ENCODE measurements around the gene SUGCT.

SUGCT gene

GRCh38 chr7:40845943-40846342 is 711.1 kb downstream of the SUGCT start:
- no peak for DNase-seq

DNA sequence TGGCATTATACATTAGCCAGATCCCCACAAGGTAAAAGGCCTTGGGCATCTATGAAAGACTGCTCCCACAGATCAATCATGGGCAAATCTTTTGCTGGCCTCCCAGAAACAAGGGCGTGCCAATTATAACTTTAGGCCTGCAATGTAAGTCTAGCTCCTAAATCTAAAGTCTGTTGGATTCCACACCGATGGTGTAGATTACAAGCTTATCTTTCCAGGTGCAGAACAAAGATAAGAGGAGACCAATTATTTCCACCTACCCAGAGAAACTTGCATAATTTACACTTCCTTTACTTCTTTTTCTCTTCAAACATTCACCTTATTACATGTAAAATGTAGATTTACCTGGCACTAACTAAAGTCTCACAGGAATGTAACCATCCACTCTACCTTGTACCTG is 713.1 kb downstream of the SUGCT start:
- no peak for DNase-seq

- DNase-seq = no peak
These were observed 713.9 kb downstream of the SUGCT start for GRCh38 chr7:40848541-40849221.

- DNase-seq = no peak
These were observed 715.2 kb downstream of the SUGCT start for GRCh38 chr7:40850017-40850416.

DNA sequence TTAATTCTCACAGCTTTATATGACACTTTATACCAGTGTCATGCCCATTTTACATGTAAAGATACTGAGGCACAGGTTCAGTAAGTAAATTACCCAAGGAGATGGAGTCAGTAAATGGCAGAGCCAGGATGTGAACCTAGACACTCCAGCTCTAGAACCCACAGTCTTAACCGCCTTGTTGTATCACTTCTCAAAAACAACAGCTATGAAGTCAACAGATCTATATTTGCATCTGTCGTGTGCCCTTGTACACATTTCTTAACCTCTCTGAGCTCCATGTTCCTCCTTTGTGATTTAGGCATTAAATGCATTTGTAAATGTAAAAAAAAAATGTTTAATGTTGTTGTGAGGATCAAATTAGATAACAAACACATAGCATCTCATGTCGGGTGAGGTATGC is 716.2 kb downstream of the SUGCT start:
- no peak for DNase-seq

DNA sequence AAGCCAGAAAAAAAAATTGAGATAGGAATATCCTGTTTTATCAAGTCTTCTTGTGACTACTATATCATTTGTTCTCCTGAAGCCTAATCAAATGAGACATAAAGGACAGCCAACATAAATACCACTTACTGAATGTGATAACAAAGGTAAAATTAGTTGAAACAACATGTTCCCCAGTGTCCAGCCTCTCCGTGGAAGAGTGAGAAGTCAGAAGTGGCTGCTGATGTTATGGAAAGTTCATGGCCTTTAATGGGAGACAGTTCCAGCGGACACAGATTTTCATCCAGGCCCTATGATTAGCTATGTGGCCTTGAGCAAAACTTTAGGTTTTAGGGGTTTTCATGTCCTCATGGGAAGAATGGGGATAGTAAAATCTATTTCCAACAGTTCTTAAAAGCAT is 724.3 kb downstream of the SUGCT start:
- no peak for DNase-seq

GRCh38 chr7:40859965-40860543 is 725.2 kb downstream of the SUGCT start:
- DNase-seq = no peak

GRCh38 chr7:40865441-40866233 is 730.8 kb downstream of the SUGCT start:
- no peak for DNase-seq

DNA sequence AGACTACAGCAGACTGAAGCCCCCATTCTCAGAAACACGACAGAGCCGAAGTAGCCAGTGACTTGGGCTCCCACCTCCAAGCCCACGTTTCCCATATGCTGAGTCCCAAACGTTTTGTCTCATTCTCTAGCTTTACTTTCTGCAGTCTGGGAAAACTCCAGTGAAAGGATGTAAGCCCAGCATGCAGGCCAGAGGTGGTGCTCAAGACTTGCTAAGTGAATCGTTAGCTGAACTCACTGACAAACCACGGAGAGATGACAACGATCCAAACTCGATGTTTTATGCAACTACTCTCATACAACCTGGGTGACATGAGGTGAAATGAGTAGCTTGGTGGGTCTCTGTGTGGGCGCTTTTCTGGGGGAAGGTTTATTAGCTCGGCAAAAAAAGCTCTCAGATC is 731.8 kb downstream of the SUGCT start:
- no peak for DNase-seq

DNA sequence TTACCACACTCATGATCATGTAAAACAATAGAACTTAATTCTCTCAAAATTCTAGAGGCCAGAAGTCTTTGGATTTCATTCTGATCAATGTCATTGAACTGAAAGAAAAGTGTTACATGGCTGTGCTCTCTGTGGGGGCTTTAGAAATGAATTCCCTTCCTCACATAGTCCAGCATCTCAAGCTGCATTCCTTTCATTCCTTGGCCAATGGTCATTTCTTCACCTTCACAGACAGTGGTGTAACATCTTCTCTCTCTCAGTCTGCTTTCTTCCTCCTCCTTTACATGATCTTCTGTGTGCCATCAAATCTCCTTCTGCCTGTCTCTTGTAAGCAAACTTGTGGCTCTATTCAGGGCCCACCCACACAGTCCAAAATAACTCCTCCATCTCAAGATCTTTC is 735.3 kb downstream of the SUGCT start:
- no peak for DNase-seq

- no peak for DNase-seq
These were observed 738.4 kb downstream of the SUGCT start for GRCh38 chr7:40873248-40873647.

GRCh38 chr7:40874756-40875155 is 740.0 kb downstream of the SUGCT start:
- no peak for DNase-seq

GRCh38 chr7:40876601-40877000 is 741.8 kb downstream of the SUGCT start:
- DNase-seq = no peak

GRCh38 chr7:40879941-40880543 is 745.2 kb downstream of the SUGCT start:
- no peak for DNase-seq

- DNase-seq = no peak
These were observed 745.8 kb downstream of the SUGCT start for GRCh38 chr7:40880581-40880980.

- no peak for DNase-seq
These were observed 746.7 kb downstream of the SUGCT start for GRCh38 chr7:40881405-40881926.

DNA sequence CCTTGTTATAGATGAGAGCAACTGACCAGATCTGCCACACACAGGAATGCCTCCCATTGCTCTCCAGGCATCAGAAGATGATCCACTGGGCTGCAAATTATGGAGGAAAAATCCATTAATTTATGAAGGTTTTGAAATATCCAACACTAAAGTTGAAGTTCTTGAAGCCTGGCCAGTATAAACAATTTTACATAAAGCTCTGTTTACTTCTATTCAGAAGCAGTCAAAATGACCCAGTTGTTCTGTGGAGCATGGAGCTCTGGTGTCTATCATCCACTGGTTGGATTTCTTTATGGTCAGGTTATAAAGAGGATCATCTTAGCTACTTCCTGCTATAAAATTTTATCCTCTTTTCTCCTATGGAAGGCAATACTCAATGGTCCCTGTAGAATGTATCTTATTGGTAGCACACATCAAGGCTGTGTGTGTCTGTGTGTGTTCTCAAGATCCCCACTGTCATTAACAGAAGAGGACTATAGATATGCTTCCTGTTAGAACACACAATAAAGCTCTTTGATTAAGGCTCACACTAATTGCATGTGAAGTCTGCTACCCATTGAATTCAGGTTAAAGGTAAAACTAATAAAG is 747.4 kb downstream of the SUGCT start:
- no peak for DNase-seq

DNA sequence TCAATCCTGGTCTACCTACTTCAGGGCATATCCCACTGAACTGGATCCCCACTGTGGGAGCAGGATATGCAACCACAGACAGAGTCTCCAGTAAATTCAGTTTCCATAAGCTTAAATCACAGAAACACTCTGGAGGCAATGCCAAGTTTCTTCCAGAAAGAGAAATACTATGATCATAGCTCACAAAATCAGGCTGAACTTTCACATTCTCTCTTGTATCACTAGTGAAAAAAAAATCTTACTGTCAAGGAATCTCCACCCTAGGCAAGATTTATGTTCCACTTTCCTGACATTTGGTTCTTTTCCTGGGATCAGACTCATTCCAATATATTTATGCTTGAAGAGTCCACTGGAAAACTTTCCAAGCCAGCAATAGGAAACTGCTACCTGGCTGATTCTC is 749.0 kb downstream of the SUGCT start:
- DNase-seq = no peak

GRCh38 chr7:40884241-40884640 is 749.4 kb downstream of the SUGCT start:
- DNase-seq = no peak

DNA sequence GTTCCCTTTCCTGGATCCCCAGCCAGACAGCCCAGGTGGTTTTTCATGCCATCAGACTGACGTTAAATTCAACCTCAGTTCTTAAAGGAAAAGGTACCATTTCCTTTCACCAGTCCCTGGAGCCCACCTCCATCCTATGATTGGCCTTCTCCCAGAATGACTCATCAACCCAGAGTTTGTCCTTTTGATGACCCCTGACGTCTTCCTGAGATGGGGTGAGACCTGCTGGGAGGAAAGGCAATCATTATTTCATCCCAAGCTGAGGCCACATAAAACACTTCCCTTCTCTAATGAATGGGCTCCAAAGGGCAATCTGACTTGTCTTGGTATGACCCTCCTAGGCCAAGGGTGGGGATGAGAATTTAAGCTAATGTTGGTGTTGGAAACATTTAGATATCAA is 750.7 kb downstream of the SUGCT start:
- no peak for DNase-seq

GRCh38 chr7:40887099-40887498 is 752.3 kb downstream of the SUGCT start:
- no peak for DNase-seq

DNA sequence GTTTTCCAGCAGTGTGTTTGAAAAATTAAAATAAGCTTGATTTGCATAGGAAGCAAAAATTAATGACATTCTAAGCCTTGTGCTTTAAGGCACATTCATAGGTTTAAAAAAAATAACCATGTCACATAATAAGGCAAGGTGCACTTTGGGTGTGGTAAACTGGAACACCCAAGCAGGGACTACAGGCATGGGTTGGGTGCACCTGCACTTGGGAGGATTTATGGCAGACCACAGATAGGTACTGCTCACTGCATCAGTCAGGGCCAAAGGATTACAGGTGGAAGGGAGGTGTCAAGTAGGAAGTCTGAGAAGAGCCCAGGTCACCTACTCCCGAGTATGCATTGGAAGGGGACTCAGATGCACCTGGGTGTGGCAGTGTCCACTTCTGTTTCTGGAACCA is 753.7 kb downstream of the SUGCT start:
- no peak for DNase-seq

DNA sequence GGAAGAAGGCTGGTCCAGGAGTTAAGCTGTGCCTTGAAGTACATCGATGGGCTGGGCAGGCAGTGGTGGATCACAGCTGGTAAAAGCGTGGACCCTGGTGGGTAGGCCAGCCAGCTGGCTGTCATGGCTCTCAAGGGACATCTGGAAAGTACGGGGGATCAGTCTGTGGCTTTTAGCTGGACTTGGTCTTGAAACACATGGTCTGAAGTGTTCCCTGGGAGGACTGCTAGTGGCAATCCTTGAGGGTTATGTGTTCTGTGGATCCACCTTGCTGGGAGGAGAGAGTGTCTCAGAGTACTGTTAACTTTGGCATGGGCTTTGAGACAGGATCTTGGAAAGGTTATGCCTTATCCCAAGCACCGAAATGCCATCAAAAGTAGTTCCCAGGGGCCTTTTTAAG is 754.3 kb downstream of the SUGCT start:
- no peak for DNase-seq
